ENCODE measurements around the gene ELOVL5.

The ELOVL5 gene

GRCh38 chr6:53230775-53231467, 117.8 kb downstream of the ELOVL5 start:
- DNase-seq: no peak

DNA sequence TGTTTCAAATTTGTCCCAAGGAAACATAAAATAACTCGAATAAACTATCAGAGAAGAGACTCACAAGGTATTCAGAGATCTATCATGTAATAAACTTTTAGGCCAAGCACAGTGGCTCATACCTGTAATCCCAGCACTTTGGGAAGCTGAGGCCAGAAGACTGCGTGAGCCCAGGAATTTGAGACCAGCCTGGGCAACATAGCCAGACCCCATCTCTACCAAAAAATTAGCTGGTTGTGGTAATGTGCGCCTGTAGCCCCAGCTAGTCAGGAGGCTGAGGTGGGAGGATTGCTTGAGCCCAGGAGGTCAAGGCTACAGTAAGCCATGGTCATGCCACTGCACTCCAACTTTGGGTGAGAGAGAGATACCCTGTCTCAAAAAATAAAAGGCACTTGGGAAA, 120.9 kb downstream of the ELOVL5 start:
- no peak for DNase-seq

GRCh38 chr6:53220605-53221004, 128.1 kb downstream of the ELOVL5 start:
- DNase-seq: no peak
